SK-N-DZ (cell line): ENCODE data around the gene EPHB1.
"Not testable (repeated sequence)": the region's sequence is repeated elsewhere in the genome, so short reads cannot be mapped to it uniquely, and the experiment has no call there.

ENCODE experiments used
- DNase-seq: peaks from one replicate; pipeline ENCODE4 v3.0.0-alpha.2; 2015; ENCODE audit warnings: low spot score

EPHB1 gene

DNA sequence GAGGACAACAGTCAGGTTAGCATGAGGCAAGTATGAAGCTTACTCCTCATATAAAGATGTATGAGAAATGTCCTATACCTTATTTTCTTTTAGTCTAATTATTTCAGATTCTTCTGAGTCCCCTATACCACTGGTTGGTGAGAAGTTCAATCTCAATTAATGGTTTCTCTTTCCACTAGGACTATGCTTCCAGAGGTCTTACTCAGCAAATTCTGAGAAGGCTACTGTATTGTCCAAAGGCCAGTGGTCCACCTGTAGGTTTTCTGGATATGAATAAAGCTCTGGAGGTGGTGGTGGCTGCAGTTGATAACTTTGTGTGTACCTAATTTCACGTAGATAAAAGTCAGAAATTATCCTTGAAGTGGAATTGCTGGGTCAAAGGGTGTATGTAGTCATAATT is 149.4 kb downstream of the EPHB1 start:
- no peak for DNase-seq

DNA sequence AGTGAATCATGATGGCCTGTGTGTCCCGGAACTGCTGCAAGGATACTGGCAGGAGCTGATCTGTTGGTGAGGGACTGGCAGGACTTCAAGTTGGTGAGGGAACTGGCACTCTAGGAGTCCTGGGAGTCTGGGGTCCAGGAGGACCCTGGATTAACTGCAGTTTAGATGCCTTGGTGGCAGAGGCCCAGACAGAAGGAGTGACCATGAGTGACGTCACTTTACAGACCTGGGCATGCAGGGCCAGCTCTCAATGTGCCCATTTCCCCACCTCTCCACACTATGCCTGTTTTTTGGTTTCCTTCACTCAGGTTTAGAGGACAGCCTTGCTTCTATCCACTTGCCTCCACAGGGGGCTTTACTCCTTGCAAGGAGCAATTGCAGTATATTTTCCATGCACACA is 154.1 kb downstream of the EPHB1 start:
- DNase-seq, result no peak

DNA sequence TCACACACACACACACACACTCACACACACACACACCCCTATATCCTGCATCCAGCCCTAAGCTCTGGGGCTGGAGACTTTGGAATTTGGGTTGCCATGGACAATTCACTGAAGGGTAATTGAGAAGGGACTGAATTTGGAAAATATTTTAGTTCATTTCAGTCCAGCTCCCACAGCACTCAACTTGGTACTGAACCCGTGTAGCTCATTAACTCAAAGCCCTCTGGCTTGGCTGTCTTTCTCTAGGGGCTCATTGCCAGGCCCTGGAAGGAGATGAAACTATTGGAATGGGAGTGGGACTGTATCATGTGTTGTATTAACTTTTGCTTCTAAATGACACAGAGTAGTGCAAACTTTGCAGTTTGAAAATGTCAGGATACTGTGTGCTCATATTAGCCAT is 157.3 kb downstream of the EPHB1 start:
- no peak for DNase-seq

DNA sequence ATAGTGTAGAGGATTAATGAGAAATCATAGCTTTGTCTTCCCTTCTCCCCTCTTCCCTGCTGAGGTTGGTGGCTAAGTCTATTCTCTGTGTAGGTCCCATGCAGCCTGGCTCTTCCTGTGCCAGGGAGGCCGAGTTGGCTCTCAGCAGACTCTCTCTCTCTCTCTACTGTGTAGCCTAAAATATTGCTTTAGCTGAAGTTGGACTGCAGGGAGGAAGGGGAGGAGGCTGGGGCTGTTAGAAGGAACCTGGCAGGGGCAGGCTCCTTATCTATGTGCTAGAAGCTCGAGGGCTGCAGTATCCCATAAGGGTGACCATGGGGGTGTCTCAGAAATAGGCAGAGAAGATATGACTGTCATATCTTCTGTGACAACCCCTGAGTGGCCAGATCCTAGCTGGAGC is 160.8 kb downstream of the EPHB1 start:
- no peak for DNase-seq

DNA sequence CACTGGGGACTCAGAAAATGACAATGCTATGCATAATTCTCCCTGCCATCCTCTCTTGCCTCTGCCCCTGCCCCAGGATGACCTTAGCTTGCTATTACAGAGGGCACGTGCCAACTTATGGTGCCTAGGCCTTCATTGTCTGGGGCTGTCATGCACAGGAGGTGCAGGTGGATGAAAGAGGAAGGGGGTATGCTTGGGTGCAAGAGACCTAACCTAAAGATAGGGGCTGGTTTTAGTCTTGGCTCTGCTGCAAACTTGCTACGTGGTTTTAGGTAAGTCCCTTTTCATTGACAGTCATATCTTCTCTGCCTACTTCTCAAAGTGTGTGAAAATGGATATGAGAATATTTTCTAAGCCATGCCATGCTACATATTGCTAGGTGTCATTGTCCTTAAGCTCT is 161.3 kb downstream of the EPHB1 start:
- no peak for DNase-seq

DNA sequence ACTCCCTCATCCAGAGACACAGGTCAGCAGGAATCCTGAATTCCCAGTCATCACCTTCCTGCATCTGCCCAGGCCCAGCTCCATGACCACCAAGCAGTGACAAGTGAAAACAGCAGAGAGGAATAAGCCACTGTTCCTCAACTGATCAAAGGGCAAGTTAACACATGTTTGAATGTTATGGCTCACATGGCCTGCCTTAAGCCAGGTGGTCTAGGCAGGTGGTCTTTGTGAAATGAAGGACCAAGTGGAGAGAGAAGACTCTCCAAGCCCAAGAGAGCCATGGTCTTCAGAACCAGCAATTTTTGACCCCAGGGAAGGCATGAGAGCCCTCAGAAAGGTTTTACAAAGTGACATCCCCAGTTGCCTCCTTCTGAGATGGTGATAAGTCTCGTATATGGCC is 161.8 kb downstream of the EPHB1 start:
- DNase-seq, result no peak

DNA sequence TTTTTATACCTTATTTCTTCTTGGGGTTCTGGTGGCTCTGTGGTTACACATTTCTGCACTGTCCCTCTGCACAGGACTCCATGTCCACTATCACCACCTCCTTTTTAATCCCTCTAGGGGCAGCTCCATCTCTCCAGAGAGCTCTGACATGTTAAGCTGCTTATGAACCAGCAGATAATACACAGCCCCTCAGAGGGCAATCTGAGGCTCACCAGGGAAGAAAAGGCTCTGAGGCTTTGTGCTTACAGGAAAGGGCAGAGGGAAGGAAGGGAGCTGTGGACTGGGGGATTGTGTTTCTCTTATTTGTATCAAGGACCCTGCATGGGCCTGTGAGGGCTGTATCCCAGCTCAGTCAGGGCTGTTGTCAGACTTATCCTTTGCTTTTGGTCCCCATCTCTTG is 164.5 kb downstream of the EPHB1 start:
- DNase-seq, result no peak

DNA sequence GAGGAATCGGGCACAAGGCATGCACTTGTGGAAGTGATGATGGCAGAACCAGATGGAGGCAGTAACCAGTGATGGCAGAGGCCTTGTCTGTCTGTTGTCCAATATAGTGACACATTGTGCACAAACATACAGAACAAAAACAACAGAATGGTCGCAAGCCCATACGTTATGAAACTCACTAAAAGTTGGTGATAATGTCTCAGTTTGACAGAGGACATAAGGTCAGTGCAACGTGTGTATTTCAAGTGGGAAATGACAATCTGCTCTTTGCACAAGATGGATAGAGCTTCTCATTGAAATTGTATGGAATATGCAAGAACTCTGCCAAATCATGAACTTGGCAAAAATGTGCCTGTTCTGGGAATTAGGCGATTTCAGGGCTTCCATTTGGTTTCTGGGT is 169.2 kb downstream of the EPHB1 start:
- DNase-seq, result no peak

DNA sequence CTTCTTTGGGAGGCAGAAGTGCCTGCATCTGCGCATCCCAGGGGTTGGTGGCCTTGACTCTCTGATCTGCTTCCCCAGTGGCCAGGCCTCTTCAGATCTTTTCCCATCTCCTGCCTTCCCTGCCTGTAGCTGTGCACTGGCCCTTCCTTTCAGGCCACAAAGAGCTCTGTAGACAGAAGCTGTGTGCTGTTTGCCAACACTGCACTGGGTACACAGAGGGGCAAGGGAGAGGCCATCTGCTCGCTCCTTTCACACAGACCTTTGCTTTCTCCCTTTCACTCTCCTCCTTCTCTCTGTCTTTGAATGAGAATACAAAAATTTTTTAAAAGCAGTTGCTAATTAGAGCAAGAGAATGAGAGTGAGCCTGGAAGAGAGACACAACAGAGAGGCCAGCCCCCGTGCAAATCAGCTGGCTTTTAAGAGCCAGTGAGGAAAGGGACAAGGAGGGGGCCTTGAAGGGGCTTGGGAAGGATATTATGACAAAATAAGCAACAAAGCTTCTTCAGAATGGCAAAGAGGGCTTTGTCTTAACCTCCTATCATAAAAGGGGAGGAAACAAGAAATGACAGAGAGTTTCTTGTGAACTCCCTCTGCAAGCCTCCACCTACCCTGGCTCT is 170.9 kb downstream of the EPHB1 start:
- no peak for DNase-seq

DNA sequence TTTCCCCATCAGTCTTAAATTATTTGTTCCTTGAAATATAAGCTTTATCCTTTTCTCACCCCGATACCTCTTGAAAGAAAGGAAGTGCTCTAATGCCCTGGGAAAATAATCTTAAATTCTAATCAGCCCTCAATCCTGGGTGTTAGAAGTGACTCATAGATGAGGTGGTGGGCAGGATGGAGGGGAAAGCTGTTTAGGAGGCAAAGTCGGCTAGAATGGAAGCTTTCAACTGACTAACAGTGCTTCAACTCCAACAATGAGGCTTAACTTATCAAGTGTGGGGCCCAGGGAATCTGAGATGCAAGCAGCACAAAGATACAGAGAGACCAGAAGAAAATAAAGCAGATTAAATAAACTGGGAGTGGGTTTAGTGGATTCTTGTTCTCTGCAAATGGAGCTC is 175.8 kb downstream of the EPHB1 start:
- DNase-seq, result no peak

DNA sequence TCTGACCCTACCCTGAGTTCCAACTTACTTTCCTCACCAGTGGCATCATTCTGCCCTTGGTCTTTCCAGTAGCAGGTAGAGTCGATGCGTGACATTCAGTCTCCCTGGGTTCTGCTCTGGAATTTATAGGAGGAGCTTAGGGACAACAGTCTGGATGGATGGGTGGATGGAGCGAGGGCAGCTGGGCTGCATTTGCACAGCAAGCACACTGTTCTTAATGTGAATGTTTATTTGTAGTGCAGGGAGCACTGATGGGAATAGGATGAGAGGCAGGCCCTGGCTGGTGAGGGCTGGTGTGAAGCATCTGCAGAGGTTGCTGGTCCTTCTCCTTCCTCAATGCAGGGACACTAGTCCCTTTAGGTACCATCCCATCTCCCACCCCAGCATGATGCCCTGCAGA is 176.2 kb downstream of the EPHB1 start:
- no peak for DNase-seq

DNA sequence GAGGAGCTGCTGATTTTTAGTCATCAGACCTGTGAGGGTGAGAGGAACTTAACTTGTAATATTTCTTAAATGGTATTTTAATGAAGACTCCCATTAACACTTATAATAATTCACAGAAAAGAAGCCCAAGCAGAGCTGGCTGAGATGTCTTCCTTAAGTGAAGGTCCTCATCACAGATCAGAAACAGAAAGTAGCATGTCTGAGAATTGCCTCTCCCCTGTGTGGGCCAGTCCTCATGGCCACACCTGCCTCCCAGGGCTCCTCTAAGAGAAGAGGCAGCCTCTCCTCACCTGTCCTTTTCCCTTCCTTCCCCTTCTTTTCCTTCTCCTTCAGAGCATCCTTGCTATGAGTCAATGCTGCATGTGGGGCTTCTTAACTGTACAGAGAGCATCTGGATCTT is 176.8 kb downstream of the EPHB1 start:
- DNase-seq, result not testable (repeated sequence)

DNA sequence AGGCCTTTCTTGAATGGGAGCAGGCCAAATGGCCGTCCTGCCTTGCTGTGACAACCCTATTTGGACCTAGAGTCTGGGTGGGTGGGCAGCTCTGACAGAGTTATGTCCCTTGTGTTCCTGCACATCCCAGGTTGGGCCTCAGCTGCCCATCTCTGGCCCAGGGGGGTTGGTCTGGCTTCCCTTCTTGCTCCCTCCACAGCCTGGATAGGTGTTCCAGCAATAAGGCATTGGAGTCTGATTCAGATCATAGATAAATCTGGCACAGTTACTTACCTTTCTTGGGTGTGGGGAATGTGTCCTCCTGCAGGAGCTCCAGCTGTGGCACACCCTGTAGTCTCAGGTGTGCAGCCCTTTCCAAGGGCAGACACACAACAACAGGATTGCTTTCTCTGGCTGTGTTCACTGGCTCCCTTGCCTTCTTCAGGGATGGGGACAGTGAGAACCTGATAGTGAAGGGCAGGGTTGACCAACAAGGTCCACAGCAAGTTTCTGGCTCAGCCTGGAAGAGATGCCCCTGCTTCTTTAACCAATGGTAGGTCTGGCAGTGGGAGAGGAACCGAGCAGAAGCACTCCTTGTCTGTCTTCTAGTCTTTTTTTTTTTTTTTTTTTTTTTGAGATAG is 177.9 kb downstream of the EPHB1 start:
- DNase-seq, result no peak

DNA sequence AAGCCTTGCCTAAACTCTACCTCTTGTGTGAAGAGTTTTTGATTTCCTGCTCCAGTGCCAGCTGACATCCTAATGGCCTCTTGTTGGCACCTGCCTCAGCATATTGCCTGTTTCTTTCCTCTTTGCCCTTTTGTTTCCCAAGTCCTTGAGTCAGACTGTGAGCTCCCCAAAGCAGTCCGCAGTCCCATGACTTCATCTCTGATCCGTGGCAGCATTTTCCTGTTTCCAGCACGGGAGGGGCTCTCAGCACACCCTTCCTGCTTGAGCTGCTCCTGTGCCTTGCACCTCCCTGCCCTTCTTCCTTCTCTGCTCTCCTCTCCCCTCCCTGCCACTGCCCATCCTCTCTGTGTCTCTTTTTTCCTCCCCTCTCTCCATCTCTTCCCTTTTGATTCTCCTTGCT is 179.6 kb downstream of the EPHB1 start:
- no peak for DNase-seq

DNA sequence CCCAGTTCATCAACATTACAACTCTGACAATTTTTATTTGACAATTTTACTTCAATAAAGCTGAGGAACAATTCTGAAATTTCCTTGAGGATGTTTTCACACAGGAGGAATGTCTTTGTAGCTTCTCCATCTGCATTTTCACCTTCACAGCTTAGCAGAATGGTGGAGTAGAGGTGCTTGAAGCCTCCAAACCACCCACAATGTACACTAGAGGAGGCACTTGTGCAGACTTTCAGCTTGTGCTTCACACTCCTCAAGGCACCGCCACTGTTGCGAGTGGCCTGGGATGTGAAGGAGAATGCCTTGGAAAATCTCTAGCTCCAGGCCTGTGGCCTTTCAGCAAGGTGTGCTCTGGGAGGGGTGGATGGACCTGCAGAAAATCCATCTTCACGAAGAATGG is 181.9 kb downstream of the EPHB1 start:
- DNase-seq, result no peak

DNA sequence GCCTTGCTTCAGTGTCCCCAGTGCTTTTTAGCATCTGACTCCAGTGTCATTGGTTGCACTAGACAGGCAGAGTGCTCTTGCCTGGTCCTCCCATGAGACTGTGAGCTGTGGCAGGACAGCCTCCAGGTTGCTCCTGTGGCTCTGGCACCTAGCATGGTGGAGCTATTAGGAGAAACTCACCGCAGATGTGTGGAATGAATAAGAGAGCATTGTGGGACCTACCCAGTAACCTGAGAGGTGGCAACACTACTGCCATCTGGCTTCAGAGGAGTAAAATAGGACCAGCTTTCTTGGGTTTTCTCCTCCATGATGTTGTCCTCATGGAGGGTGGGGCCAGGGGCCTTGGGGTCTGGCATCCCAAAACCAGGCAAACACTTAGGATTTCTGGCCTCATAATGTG is 183.6 kb downstream of the EPHB1 start:
- DNase-seq, result no peak

DNA sequence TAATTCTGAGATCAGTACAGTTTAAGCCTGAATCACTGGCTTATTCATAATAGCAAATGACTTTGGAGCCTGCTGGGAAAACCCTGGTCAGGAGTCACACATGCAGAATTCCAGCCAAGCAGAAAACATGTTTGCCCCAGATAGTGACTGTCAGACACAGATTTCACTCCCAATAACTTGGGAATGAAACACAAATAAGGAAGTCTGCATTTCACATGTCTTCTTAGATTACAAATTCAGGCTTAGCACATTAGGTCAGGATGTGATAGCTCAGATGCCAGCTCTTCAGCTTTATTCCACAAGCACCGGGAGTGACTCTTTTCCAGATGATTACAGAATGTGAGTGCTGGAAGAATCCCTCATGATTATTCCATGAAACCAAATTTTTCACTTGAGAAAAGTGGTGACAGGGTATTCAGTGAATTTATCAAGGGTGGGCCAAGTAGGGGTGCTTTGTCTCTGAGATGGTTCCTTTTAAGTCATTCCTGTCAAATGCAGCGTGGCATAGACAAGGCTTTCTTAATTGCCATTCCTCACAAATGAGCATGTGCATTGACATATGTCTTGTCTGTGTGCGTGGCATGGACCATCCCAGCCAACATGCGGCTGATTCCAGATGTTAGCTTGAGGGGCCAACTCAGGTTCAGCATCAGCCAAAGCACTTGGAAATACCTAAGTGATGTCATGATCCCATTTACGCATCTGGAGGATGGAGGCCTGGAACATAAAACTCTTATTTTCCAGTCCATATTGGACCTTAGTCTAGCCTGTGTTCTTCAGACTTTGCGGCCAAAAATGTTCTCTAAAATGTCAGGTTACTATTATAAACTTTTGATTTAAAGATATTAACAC is 191.0 kb downstream of the EPHB1 start:
- DNase-seq, result no peak

DNA sequence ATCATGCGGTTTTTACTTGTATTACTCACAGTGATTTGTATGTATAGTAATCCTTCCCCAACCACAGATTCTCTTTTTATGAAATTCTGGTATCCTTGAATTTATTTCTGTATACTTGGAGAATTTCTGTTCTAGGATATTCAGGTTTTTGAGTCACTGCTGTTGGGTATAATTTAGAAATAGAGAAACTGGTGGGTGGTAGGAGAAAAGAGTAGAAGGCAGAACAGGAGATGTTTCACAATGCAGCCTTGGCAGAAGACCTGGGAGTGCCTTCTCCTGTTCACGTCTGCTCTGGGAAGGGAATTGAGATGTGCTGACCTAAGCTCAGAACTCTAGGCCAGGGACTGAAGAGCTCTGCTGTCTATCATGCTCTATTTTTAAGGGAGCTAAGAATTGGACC is 193.6 kb downstream of the EPHB1 start:
- DNase-seq, result no peak

DNA sequence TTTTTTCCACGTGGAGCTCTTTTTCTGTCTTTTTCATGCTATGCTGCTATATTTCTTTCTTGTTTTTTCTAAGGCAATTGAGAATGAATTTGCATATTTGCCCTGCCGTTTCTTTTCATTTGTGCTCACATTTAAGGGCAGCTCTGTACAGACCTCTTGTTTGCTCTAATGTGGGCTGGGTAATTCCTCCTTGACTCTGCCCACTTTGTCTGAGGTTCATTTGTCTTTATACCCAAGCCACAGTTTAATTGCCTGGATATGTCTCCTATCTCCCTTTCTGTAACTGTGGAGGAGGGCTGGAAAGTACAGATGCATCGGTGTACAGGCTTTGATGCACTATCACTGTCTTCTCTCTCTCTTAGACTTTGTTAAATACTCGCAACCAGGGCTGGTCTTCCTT is 195.9 kb downstream of the EPHB1 start:
- no peak for DNase-seq

DNA sequence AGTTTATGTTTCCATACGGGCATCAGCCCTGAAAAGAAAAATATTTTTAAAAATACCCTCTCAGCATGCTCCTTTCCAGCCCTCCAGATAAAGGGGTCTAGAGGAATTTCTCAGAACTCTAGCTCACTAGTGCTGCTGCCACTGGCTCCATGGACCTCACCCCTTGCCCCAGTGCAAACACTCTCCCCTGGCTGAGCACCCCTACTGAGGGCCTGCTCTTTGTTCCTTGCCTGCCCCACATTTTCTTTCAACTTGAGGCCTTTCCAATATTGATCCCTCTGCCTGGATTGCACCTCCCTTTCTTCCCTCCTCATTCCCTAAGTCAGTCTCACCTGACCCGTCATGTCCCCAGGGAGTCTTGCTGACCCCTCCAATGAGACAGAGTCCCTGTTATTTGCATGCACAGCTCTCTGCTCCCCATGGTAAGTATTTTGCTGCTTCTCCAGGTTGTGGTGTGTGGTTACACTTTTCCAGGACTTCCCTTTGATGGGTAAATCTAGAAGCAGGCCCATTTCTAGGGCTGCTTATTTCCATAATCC is 196.5 kb downstream of the EPHB1 start:
- no peak for DNase-seq

DNA sequence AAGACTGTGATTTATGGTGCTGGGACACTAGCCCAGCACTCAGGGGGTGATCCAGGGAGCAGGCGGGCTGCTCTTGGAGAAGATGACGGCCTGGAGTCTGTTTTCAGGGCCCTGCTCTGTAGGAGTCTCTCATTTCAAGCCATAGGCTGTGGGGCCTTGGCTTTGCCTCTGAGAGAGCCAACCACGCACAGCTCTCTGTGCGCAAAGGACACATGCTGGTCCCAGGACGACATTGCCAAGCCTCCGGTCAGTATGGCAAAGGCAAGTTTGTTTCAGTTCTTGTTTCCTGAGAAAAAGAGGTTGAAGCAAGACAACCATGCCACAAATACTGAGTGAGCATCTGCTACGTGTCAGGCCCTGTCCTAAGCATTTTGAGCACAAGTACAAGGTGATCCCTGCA is 197.1 kb downstream of the EPHB1 start:
- no peak for DNase-seq

DNA sequence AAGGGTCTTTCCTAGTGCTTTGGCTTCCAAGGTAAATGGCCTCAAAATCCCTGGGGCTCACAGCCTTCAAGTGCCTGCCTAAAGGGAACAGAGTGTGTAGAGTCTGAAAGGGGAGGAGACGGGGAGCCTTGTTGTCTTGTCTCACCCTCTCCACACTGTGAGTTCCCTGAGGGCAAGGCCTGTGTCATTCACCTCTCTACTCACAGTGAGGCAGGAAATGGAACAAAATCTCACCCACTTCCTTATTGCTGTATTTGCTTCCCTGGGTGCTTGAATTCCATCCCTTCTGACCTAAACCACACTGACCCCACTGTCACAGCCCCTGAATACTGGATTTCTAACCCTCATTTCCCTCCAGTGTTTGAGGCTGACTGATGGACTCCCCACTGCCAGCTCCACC is 197.5 kb downstream of the EPHB1 start:
- no peak for DNase-seq

DNA sequence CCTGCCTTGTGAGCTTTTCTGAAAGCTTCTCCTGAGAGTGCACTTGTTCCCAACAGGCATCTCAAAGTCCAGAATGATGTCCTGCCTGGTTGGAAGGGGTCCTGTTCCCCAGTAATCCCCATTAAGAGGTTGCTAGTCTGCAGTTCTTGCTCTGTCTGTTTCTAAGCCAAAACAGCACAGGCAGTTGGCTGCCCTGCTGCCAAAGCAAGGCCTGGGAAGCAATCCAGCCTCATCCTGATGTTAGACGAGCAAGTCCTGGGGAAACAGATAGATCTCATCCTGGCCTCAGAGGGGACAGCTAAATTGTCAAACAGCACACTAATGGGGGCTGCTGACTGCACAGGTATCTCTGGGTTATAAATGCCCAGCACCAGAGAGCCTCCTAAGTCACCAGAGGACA is 198.0 kb downstream of the EPHB1 start:
- DNase-seq, result no peak
